Measurements from ENCODE around the gene ORC4.

ORC4 gene

DNA sequence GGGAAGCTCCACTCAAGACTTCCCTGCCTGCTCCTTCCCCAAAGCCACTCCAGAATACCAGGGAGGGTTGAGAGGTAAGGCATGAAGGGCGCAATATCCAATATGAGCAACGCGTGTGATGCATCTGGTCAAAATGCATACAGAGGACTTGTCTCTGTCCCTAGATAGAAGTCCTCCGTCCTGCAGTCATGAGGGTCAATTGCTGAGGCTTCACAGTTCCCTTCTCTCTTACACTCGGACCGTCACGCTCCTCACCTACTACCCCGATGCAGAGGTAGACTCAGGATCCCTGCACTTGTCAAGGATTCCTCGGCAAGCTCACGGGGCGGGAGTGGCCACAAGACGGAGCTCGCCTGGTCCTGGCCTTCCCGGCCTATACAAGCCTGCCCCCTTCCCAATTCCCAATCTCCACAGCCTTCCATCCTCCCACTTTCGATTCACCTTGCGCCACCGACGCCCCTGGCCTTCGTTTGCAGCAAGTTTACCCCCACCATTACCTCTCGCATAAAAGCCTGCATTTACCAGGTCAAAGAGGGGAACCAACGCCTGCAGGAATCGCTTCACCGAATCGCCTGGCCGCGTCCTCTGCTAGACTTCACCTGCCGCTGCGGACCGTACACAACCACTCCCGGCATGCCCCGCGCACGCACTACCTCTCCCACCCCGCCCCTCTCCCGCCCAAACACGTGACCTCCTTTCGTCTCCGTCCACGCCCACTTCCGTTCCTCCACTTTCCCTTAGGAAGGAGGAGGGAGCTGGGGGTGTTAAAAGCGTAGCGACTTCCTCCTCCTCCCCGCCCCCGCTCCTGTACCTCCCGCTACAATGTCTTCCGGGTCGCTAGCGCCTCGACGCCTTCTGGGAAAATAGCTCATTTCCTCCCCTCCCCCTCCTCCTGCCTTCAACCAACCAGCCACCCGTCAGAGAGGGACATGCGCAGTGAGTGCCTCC, at the start of gene ORC4:
TSS of gene ORC4 (minus strand) at position 627 of the 948 bp plus-strand sequence. CDS start 44,779 bp downstream, outside the sequence.
- TF ChIP-seq, protein P1, sequence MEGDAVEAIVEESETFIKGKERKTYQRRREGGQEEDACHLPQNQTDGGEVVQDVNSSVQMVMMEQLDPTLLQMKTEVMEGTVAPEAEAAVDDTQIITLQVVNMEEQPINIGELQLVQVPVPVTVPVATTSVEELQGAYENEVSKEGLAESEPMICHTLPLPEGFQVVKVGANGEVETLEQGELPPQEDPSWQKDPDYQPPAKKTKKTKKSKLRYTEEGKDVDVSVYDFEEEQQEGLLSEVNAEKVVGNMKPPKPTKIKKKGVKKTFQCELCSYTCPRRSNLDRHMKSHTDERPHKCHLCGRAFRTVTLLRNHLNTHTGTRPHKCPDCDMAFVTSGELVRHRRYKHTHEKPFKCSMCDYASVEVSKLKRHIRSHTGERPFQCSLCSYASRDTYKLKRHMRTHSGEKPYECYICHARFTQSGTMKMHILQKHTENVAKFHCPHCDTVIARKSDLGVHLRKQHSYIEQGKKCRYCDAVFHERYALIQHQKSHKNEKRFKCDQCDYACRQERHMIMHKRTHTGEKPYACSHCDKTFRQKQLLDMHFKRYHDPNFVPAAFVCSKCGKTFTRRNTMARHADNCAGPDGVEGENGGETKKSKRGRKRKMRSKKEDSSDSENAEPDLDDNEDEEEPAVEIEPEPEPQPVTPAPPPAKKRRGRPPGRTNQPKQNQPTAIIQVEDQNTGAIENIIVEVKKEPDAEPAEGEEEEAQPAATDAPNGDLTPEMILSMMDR (IDR thresholded peaks at IDR 0.05; ENCODE audit: borderline replicate concordance, control extremely low read depth, extremely low read depth, insufficient read depth, missing control alignments): peak; percentile 27
- peak; percentile 87 for DNase-seq (ENCODE audit: low spot score)
- in situ Hi-C loops (cut with MboI; ENCODE audit: low sequenced_read_pairs, unreplicated experiment): no loop called here

DNA sequence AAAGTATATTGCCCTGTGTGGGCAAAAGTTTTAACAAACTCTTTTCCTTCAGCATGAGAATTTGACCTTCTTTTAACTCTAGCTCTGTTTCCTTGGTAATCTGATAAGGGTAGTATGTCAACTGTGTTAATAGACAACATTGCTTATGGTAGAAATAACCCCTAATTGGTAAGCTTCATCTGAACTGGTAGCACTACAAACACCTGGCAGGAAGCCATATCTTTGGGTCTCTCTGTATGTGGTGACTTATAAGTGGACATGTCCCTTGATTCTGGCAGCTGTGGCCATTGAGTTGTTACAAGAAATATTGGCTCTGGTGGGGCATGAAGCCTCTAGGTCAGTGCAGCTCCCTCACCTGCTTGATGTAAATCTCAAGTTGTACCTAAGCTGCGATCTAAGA, 47.3 kb upstream of the ORC4 start:
- TF ChIP-seq, protein P1 (IDR thresholded peaks at IDR 0.05; ENCODE audit: borderline replicate concordance, control extremely low read depth, extremely low read depth, insufficient read depth, missing control alignments): no peak
- in situ Hi-C loops (cut with MboI; ENCODE audit: low sequenced_read_pairs, unreplicated experiment): no loop called here
- DNase-seq (ENCODE audit: low spot score): no peak

DNA sequence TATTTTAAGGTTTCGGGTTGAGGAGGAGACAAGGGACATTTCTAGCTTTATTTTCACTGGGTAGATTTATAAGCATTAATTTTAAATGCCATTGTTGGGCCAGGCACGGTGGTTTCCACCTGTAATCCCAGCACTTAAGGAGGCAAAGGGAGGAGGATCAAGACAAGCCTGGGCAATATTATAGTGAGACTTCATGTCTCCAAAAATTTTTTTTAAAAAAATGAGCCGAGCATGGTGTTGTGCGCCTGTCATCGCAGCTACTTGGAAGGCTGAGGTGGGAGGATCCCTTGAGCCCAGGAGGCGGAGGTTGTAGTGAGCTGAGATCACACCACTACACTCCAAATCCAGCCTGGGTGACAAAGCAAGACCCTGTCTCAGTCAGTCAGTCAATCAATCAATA, 45.4 kb upstream of the ORC4 start:
- in situ Hi-C loops (cut with MboI; ENCODE audit: low sequenced_read_pairs, unreplicated experiment): no loop called here
- DNase-seq (ENCODE audit: low spot score): no peak
- TF ChIP-seq, protein P1 (IDR thresholded peaks at IDR 0.05; ENCODE audit: borderline replicate concordance, control extremely low read depth, extremely low read depth, insufficient read depth, missing control alignments): no peak

DNA sequence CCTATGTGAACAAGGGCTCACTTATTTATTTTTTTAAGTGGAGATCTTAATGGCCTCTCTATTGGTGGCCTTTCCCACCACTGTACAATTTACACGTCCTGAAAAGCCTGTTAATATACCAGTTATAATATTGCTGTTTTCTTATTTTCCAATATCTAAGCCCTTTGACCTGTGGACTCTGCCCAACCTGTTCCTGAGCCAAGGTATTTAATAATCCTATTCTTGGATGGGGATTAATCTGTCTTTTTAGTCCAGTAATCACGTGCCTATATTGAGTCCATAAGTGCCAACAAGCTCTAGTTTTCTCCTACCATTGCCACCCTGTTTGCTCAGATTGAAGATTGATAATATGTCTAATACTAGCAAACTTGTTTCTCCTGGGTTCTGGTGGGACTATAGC, 43.1 kb upstream of the ORC4 start:
- in situ Hi-C loops (cut with MboI; ENCODE audit: low sequenced_read_pairs, unreplicated experiment): no loop called here
- TF ChIP-seq, protein P1 (IDR thresholded peaks at IDR 0.05; ENCODE audit: borderline replicate concordance, control extremely low read depth, extremely low read depth, insufficient read depth, missing control alignments): no peak
- no peak for DNase-seq (ENCODE audit: low spot score)

DNA sequence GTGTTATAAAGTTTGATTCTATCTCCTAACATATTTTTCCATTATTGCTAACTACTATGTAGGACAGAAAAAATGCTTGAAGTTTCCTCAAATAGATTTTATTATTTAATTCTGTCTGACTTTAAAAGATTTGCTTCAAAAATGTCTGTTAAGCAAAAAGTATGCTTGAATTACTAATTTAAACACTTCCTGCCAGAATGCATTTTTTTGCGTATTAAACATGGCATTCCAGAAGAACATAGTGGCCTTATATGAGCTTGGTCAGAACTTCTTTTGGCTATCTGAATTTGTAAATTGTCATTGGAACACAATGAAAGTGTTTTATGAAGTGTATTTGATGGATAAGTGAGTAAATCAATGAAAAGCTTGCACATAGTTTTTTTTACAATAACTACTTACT, 38.1 kb upstream of the ORC4 start:
- in situ Hi-C loops (cut with MboI; ENCODE audit: low sequenced_read_pairs, unreplicated experiment): no loop called here
- DNase-seq (ENCODE audit: low spot score): no peak
- TF ChIP-seq, protein P1 (IDR thresholded peaks at IDR 0.05; ENCODE audit: borderline replicate concordance, control extremely low read depth, extremely low read depth, insufficient read depth, missing control alignments): no peak

DNA sequence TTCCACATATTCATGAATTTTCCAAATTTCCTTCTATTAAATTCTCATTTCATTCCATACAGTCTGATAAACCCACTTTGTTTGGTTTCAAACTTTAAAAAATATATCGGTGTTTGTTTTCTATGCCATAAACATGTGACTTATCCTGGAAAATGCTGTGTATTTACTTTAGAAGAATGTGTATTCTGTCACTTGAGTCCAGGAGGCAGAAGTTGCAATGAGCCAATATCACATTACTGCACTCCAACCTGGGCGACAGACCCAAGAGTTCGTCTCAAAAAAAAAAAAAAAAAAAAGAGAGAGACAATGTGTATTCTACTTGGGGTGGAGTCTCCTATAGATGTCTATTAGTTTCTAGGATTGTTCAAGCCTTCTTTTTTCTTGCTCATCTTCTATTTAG, 32.1 kb upstream of the ORC4 start:
- TF ChIP-seq, protein P1 (IDR thresholded peaks at IDR 0.05; ENCODE audit: borderline replicate concordance, control extremely low read depth, extremely low read depth, insufficient read depth, missing control alignments): no peak
- DNase-seq (ENCODE audit: low spot score): no peak
- in situ Hi-C loops (cut with MboI; ENCODE audit: low sequenced_read_pairs, unreplicated experiment): no loop called here
